CD4-positive, alpha-beta T cell (primary cell): ENCODE results near the gene ZNF318. TPM values are rescaled to one million over a fixed set of nuclear protein-coding genes. Genes with fewer than 3 reads are reported as not detected.

Experiments
- ATAC-seq: fragments of 200-7000 bp; cut with Tn5 transposase; one replicate; pipeline ENCODE4 v1.10.0; 2022; ENCODE audit warnings: mild to moderate bottlenecking; ENCODE audit not compliant: poor library complexity
- CTCF ChIA-PET: fragments of 350-600 bp; sonication (Branson Sonifier 250); formaldehyde crosslinking; loops from one replicate; lab custom pipeline; 2021; ENCODE audit warnings: antibody characterized with exemption, inconsistent platforms; lab: Charles Lee
- POLR2A ChIA-PET: fragments of 350-600 bp; sonication (Branson Sonifier 250); formaldehyde crosslinking; loops from one replicate; lab custom pipeline; 2021; ENCODE audit warnings: antibody characterized with exemption, inconsistent platforms; lab: Charles Lee
- DNase-seq, 14 experiments: peaks; one replicate each; pipeline ENCODE4 v3.0.0-alpha.2; 2013 to 2020; ENCODE audit warnings: mixed read lengths in 2 of 14
- H3K27ac ChIP-seq, 2 donors: one replicate each; pipeline versions ENCODE4 v1.5.1 to v1.7.0; 2013; ENCODE audit warnings: low read length in 2 of 2, low read depth in 1 of 2, mild to moderate bottlenecking in 1 of 2
- H3K27me3 ChIP-seq, 2 experiments: 1 replicate in 1 of 2; 2 replicates in 1 of 2; pipeline versions ENCODE4 v1.6.1 to v1.7.0; 2013; ENCODE audit warnings: low read length in 2 of 2, control low read depth in 1 of 2, mild to moderate bottlenecking in 1 of 2, moderate library complexity in 1 of 2; ENCODE audit not compliant: insufficient read depth in 2 of 2, control insufficient read depth in 1 of 2
- H3K36me3 ChIP-seq: one replicate; pipeline ENCODE4 v1.6.1; 2013; ENCODE audit warnings: low read length, control low read depth; ENCODE audit not compliant: insufficient read depth
- H3K4me1 ChIP-seq: one replicate; pipeline ENCODE4 v1.6.1; 2013; ENCODE audit warnings: low read length, control low read depth; ENCODE audit not compliant: insufficient read depth
- H3K4me3 ChIP-seq: one replicate; pipeline ENCODE4 v1.5.1; 2013; ENCODE audit warnings: mild to moderate bottlenecking, low read length, moderate library complexity
- H3K9me3 ChIP-seq, 2 experiments: 1 replicate in 1 of 2; 2 replicates in 1 of 2; pipeline versions ENCODE4 v1.6.1 to v1.7.0; 2013; ENCODE audit warnings: low read length in 2 of 2, mild to moderate bottlenecking in 2 of 2, control low read depth in 1 of 2, moderate library complexity in 1 of 2; ENCODE audit not compliant: control insufficient read depth in 1 of 2, insufficient read depth in 1 of 2
- H3K27ac Mint-ChIP-seq: one replicate; pipeline ENCODE4 v1.8.0; 2020; ENCODE audit warnings: mixed read lengths
- H3K27me3 Mint-ChIP-seq: one replicate; pipeline ENCODE4 v1.8.0; 2021; ENCODE audit warnings: mixed read lengths
- H3K36me3 Mint-ChIP-seq: one replicate; pipeline ENCODE4 v1.8.0; 2021; ENCODE audit warnings: low read depth, mixed read lengths
- H3K4me1 Mint-ChIP-seq: one replicate; pipeline ENCODE4 v1.8.0; 2021; ENCODE audit warnings: low read depth, mixed read lengths
- H3K4me3 Mint-ChIP-seq: one replicate; pipeline ENCODE4 v1.8.0; 2020; ENCODE audit warnings: mild to moderate bottlenecking, mixed read lengths
- H3K9me3 Mint-ChIP-seq: one replicate; pipeline ENCODE4 v1.8.0; 2020; ENCODE audit warnings: mixed read lengths
- CTCF ChIP-seq: fragments of 200-600 bp; IDR thresholded peaks from one replicate; pipeline ENCODE4 v1.8.0; 2022; ENCODE audit warnings: antibody characterized with exemption, mild to moderate bottlenecking
- intact Hi-C, 2 experiments: fragments of 100-400 bp; cut with DNase I in 1 of 2; cut with micrococcal nuclease in 1 of 2; formaldehyde crosslinking; loops; one replicate each; pipeline versions ENCODE4 v1.15.1 to v1.9.0; 2023 to 2025; cut with DNase I, micrococcal nuclease
- total RNA-seq, 174 experiments: library from RNA in 2 of 174; stranded (reverse) in 2 of 174; gene quantifications; one replicate each; pipeline ENCODE4 v1.2.3 and lab custom pipeline; 2021 to 2026

Gene ZNF318
- total RNA-seq, 2 experiments from 2014 or later: 20.4 TPM

GRCh38 chr6:43301081-43301870 is 68.2 kb downstream of the ZNF318 start:
- no peak for ATAC-seq
- H3K4me3 Mint-ChIP-seq: no peak overlapping the region
- no peaks in the 10 kb centered on the region for H3K36me3 ChIP-seq
- no peak overlapping the region for H3K4me3 ChIP-seq
- H3K27ac Mint-ChIP-seq: no peak overlapping the region
- no peaks in the 10 kb centered on the region for H3K4me1 Mint-ChIP-seq
- POLR2A ChIA-PET: no interaction called here
- no peaks in the 10 kb centered on the region for H3K4me1 ChIP-seq
- DNase-seq: no peak
- intact Hi-C loops: no loop called here
- CTCF ChIA-PET: no interaction called here
- TF ChIP-seq CTCF: no peak
- no peaks in the 10 kb centered on the region for H3K36me3 Mint-ChIP-seq
- peaks cover 0 to 5% of the 10 kb centered on the region in 2 experiments for H3K27me3 ChIP-seq
- peaks cover 13% of the 10 kb centered on the region for H3K27me3 Mint-ChIP-seq
- no peaks in the 10 kb centered on the region for H3K9me3 Mint-ChIP-seq
- no peaks in the 10 kb centered on the region for H3K9me3 ChIP-seq
- no peak overlapping the region for H3K27ac ChIP-seq

GRCh38 chr6:43299338-43300293 is 69.8 kb downstream of the ZNF318 start:
- ChIA-PET POLR2A (no interaction called here), CTCF (interaction anchor here (1.2 kb wide), 1 partner anchor 8 kb away, joined by 3 read pairs; no protein-coding TSS in a partner anchor)
- ATAC-seq: no peak

More at GRCh38 chr6:43299338-43300293, 69.8 kb downstream of the ZNF318 start:
- no peak for TF ChIP-seq CTCF
- H3K9me3 Mint-ChIP-seq: no peaks in the 10 kb centered on the region
- peaks cover 0 to 5% of the 10 kb centered on the region in 2 experiments for H3K27me3 ChIP-seq
- H3K27me3 Mint-ChIP-seq: peaks cover 13% of the 10 kb centered on the region
- H3K4me1 ChIP-seq: no peaks in the 10 kb centered on the region
- no peak overlapping the region for H3K27ac ChIP-seq
- no peaks in the 10 kb centered on the region for H3K4me1 Mint-ChIP-seq
- no peak overlapping the region for H3K27ac Mint-ChIP-seq
- no peaks in the 10 kb centered on the region for H3K36me3 Mint-ChIP-seq
- intact Hi-C loops: loop anchor here in 1 of 2 experiments (10.0 kb wide), 1 partner anchor 45 kb away; no protein-coding TSS in a partner anchor
- no peaks in the 10 kb centered on the region for H3K36me3 ChIP-seq
- H3K9me3 ChIP-seq: no peaks in the 10 kb centered on the region
- no peak for DNase-seq
- H3K4me3 Mint-ChIP-seq: no peak overlapping the region
- H3K4me3 ChIP-seq: no peak overlapping the region
